Keratinocyte (primary cell): Measurements from ENCODE around the gene EPM2AIP1. TPM values are rescaled to one million over a fixed set of nuclear protein-coding genes. Genes with fewer than 3 reads are reported as not detected.

Experiments used
- DNase-seq: peaks from one replicate; pipeline ENCODE4 v3.0.0-alpha.2; 2011; ENCODE audit warnings: low read depth, missing footprints, low spot score
- FAIRE-seq: peaks from 2 replicates; lab custom pipeline; 2011; peaks lifted over from hg19 to GRCh38; lab: Jason Lieb, UNC
- H2AFZ ChIP-seq: 2 replicates; pipeline ENCODE4 v1.6.0; 2012; ENCODE audit warnings: low read length, control low read depth, inconsistent platforms; ENCODE audit not compliant: control insufficient read depth
- H3K27ac ChIP-seq: 2 replicates; pipeline ENCODE4 v1.5.1; 2011; ENCODE audit warnings: low read length; ENCODE audit not compliant: control insufficient read depth, insufficient read depth
- H3K27me3 ChIP-seq: 3 replicates; pipeline ENCODE4 v1.6.0; 2011; ENCODE audit warnings: low read length; ENCODE audit not compliant: control insufficient read depth, insufficient read depth; ENCODE audit errors: extremely low read depth
- H3K36me3 ChIP-seq, 2 experiments: 2 replicates in 1 of 2; 3 replicates in 1 of 2; pipeline ENCODE4 v1.5.1; 2011; ENCODE audit warnings: low read length in 2 of 2, mild to moderate bottlenecking in 1 of 2; ENCODE audit not compliant: control insufficient read depth in 2 of 2, insufficient read depth in 2 of 2; ENCODE audit errors: extremely low read depth in 1 of 2
- H3K4me1 ChIP-seq: 3 replicates; pipeline ENCODE4 v1.5.1; 2011; ENCODE audit warnings: low read length; ENCODE audit not compliant: control insufficient read depth, insufficient read depth; ENCODE audit errors: extremely low read depth
- H3K4me2 ChIP-seq: 3 replicates; pipeline ENCODE4 v1.6.0; 2011; ENCODE audit warnings: low read depth, low read length; ENCODE audit not compliant: control insufficient read depth, insufficient read depth; ENCODE audit errors: extremely low read depth
- H3K4me3 ChIP-seq, 3 experiments: fragments of 200-600 bp in 1 of 3; sonication (generic) in 1 of 3; 2 replicates in 2 of 3; 3 replicates in 1 of 3; pipeline ENCODE4 v1.5.1; 2011 to 2016; ENCODE audit warnings: low read length in 3 of 3, mild to moderate bottlenecking in 3 of 3, control low read depth in 2 of 3, inconsistent platforms in 1 of 3, low read depth in 1 of 3, mixed read lengths in 1 of 3, mixed run types in 1 of 3, moderate library complexity in 1 of 3; ENCODE audit not compliant: control insufficient read depth in 2 of 3, insufficient read depth in 2 of 3; ENCODE audit errors: extremely low read depth in 1 of 3
- H3K79me2 ChIP-seq: 2 replicates; pipeline ENCODE4 v1.6.0; 2012; ENCODE audit warnings: low read length; ENCODE audit not compliant: control insufficient read depth, insufficient read depth
- H3K9ac ChIP-seq: 3 replicates; pipeline ENCODE4 v1.6.0; 2011; ENCODE audit warnings: low read length; ENCODE audit not compliant: control insufficient read depth, insufficient read depth; ENCODE audit errors: extremely low read depth
- H3K9me1 ChIP-seq: 3 replicates; pipeline ENCODE4 v1.6.0; 2011; ENCODE audit warnings: low read length; ENCODE audit not compliant: control insufficient read depth, insufficient read depth; ENCODE audit errors: extremely low read depth
- H3K9me3 ChIP-seq: 2 replicates; pipeline ENCODE4 v1.5.1; 2012; ENCODE audit warnings: low read depth, low read length; ENCODE audit not compliant: control insufficient read depth
- H4K20me1 ChIP-seq: 3 replicates; pipeline ENCODE4 v1.6.0; 2011; ENCODE audit warnings: low read length; ENCODE audit not compliant: control insufficient read depth, insufficient read depth; ENCODE audit errors: extremely low read depth
- CTCF ChIP-seq, 3 experiments: IDR thresholded peaks in 1 of 3; conservative IDR thresholded peaks in 1 of 3; optimal IDR thresholded peaks in 1 of 3; 2 replicates in 2 of 3; 3 replicates in 1 of 3; pipeline versions ENCODE3 to v1.5.1; 2011; ENCODE audit warnings: low read length in 3 of 3, mild to moderate bottlenecking in 3 of 3, moderate library complexity in 2 of 3, control low read depth in 1 of 3, inconsistent platforms in 1 of 3; ENCODE audit not compliant: insufficient read depth in 2 of 3; ENCODE audit errors: extremely low read depth in 1 of 3
- EZH2 ChIP-seq: IDR thresholded peaks from one replicate; pipeline ENCODE4 v1.6.1; 2012; ENCODE audit warnings: inconsistent platforms, mild to moderate bottlenecking, low read length, moderate library complexity
- dilution Hi-C: fragments of 300-500 bp; cut with MboI; formaldehyde crosslinking; loops from one replicate; pipeline ENCODE4 v1.7.0; 2020; ENCODE audit warnings: low sequenced_read_pairs; ENCODE audit not compliant: extremely low pct_ligation_motif_present
- polyA plus RNA-seq, 5 experiments: library from polyadenylated mRNA; depleted of rRNA in 3 of 5; stranded (reverse) in 3 of 5; stranded (forward) in 1 of 5; unstranded in 1 of 5; fragments of >200 nt; gene quantifications; 1 replicate in 1 of 5; 2 replicates in 3 of 5; 3 replicates in 1 of 5; pipeline versions ENCODE4 v1.2.1 to v1.2.3, GENCODE V29; 2011 to 2012; ENCODE audit warnings: missing spikeins in 2 of 5, low read depth in 1 of 5, low replicate concordance in 1 of 5

EPM2AIP1 gene
- polyA plus RNA-seq, 1 donor (not counting 4 experiments of a cell fraction or from before 2014, with no cell fraction given) = 5.5 TPM

GRCh38 chr3:36957862-36958686 is 34.9 kb downstream of the EPM2AIP1 start:
- H2AFZ ChIP-seq = peak overlapping the region; percentile 61
- H3K79me2 ChIP-seq = no peaks in the 10 kb centered on the region
- FAIRE-seq = peak; percentile 84
- H3K9ac ChIP-seq = peak overlapping the region; percentile 72
- peak; percentile 63 for DNase-seq
- H3K36me3 ChIP-seq = no peaks in the 10 kb centered on the region
- no peaks in the 10 kb centered on the region for H3K9me1 ChIP-seq
- peak overlapping the region; percentile 92 for H3K27ac ChIP-seq
- H3K27me3 ChIP-seq = no peaks in the 10 kb centered on the region
- peak overlapping the region in 2 of 3 experiments; percentile 35 to 45 for H3K4me3 ChIP-seq
- H3K4me2 ChIP-seq = peak overlapping the region; percentile 82
- H4K20me1 ChIP-seq = no peaks in the 10 kb centered on the region
- peaks cover 12% of the 10 kb centered on the region for H3K4me1 ChIP-seq
- dilution Hi-C loops = no loop called here
- H3K9me3 ChIP-seq = no peaks in the 10 kb centered on the region
- TF ChIP-seq EZH2 (no peak), CTCF (optimal IDR thresholded peaks at IDR 0.05 in 1 of 3, IDR thresholded peaks at IDR 0.05 in 1 of 3, conservative IDR thresholded peaks at IDR 0.05 in 1 of 3; ENCODE audit: extremely low read depth in 1 of 3, insufficient read depth in 2 of 3, low read length in 3 of 3) (no peak)

DNA sequence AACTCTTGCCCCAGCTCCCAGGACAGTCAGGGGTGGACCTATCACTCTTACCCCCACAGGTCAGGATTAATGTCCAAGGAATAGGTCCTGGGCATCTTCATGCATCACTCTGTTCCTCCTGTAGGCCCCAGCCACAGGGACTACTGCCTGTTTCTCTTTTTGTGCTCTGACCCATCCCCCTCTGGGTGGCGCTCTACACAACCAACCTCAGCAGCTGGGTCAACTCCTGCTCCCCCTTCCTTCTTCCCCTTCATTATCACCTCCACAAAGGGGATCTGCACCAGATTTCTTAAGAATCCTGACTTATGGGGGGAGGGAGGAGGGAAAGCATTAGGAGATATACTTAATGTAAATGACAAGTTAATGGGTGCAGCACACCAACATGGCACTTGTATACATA is 35.9 kb downstream of the EPM2AIP1 start:
- Histone ChIP-seq H3K4me3 (no peak overlapping the region), H3K27me3 (no peaks in the 10 kb centered on the region), H3K79me2 (no peaks in the 10 kb centered on the region), H3K9me3 (no peaks in the 10 kb centered on the region), H2AFZ (no peak overlapping the region), H3K36me3 (no peaks in the 10 kb centered on the region), H3K9ac (no peak overlapping the region), H3K27ac (no peak overlapping the region), H3K9me1 (no peaks in the 10 kb centered on the region), H3K4me2 (no peak overlapping the region), H3K4me1 (peaks cover 12% of the 10 kb centered on the region), H4K20me1 (no peaks in the 10 kb centered on the region)
- FAIRE-seq (no peak), DNase-seq (no peak)
- TF ChIP-seq EZH2 (no peak), CTCF (optimal IDR thresholded peaks at IDR 0.05 in 1 of 3, IDR thresholded peaks at IDR 0.05 in 1 of 3, conservative IDR thresholded peaks at IDR 0.05 in 1 of 3; ENCODE audit: extremely low read depth in 1 of 3, insufficient read depth in 2 of 3, low read length in 3 of 3) (no peak)
- dilution Hi-C loops = no loop called here
